GM19455 (cell line): ENCODE measurements around the gene RAPSN.

Source experiments
- ATAC-seq: cut with Tn5 transposase; IDR thresholded peaks from one replicate; pipeline ENCODE4 v1.9.1; 2021; ENCODE audit not compliant: unreplicated experiment

The RAPSN gene

GRCh38 chr11:47466201-47466600, 17.3 kb upstream of the RAPSN start:
- no peak for ATAC-seq

- no peak for ATAC-seq
Observed at GRCh38 chr11:47464483-47464882, 15.5 kb upstream of the RAPSN start.

GRCh38 chr11:47461876-47462275, 12.9 kb upstream of the RAPSN start:
- no peak for ATAC-seq

GRCh38 chr11:47460571-47461235, 11.8 kb upstream of the RAPSN start:
- no peak for ATAC-seq

- ATAC-seq = peak; percentile 71
Observed at GRCh38 chr11:47454258-47454671, 5.3 kb upstream of the RAPSN start.

- ATAC-seq = no peak
Observed at GRCh38 chr11:47453365-47453764, 4.4 kb upstream of the RAPSN start.

- no peak for ATAC-seq
Observed at GRCh38 chr11:47451990-47452389, 3.1 kb upstream of the RAPSN start.

GRCh38 chr11:47451436-47451835, 2.5 kb upstream of the RAPSN start:
- no peak for ATAC-seq

- ATAC-seq = no peak
Observed at GRCh38 chr11:47449541-47449940, 605 bp upstream of the RAPSN start.

- no peak for ATAC-seq
Observed at GRCh38 chr11:47447906-47448305, 1.0 kb downstream of the RAPSN start.

GRCh38 chr11:47446833-47447232, 2.1 kb downstream of the RAPSN start:
- no peak for ATAC-seq

- ATAC-seq = no peak
Observed at GRCh38 chr11:47445840-47446239, 3.1 kb downstream of the RAPSN start.

- ATAC-seq = no peak
Observed at GRCh38 chr11:47443817-47444216, 5.1 kb downstream of the RAPSN start.

- ATAC-seq = no peak
Observed at GRCh38 chr11:47443028-47443700, 5.8 kb downstream of the RAPSN start.

- ATAC-seq = no peak
Observed at GRCh38 chr11:47442514-47442913, 6.4 kb downstream of the RAPSN start.

GRCh38 chr11:47441421-47441820, 7.5 kb downstream of the RAPSN start:
- no peak for ATAC-seq

- no peak for ATAC-seq
Observed at GRCh38 chr11:47440054-47440476, 8.9 kb downstream of the RAPSN start.

- ATAC-seq = no peak
Observed at GRCh38 chr11:47438721-47439120, 10.2 kb downstream of the RAPSN start.

- no peak for ATAC-seq
Observed at GRCh38 chr11:47437746-47438418, 11.1 kb downstream of the RAPSN start.

GRCh38 chr11:47437218-47437745, 11.7 kb downstream of the RAPSN start:
- no peak for ATAC-seq

GRCh38 chr11:47436726-47437125, 12.2 kb downstream of the RAPSN start:
- ATAC-seq = no peak

GRCh38 chr11:47435687-47436086, 13.2 kb downstream of the RAPSN start:
- no peak for ATAC-seq
